ENCODE data around the gene CD248. TPM values are rescaled to one million over a fixed set of nuclear protein-coding genes. Genes with fewer than 3 reads are reported as not detected.
A peak's percentile ranks its signal among the peaks of the same experiment; 100 is the strongest.

The CD248 gene
- total and polyA plus RNA-seq, 2 donors (not counting 1 experiment from before 2014, with no cell fraction given) = 0.40 to 0.96 TPM

GRCh38 chr11:66344550-66345315 lies 27.9 kb upstream of the CD248 start, which contains the start of gene BRMS1:
TSS of gene BRMS1 (minus strand) at chr11:66345104. CDS start at chr11:66342234, 2,870 bp downstream.
- Mint-ChIP-seq H3K4me1 (peaks cover 47% of the 10 kb centered on the region), H3K27ac (peak within 1 kb of the TSS; percentile 96), H3K9me3 (ENCODE audit: insufficient read depth) (no peaks in the 10 kb centered on the region), H3K27me3 (no peaks in the 10 kb centered on the region), H3K4me3 (peak within 1 kb of the TSS; percentile 97)
- CTCF ChIA-PET = interaction anchor here (0.8 to 5.2 kb wide), 14 partner anchors 9 to 713 kb away, joined by 3 to 44 read pairs (median 3); partner anchors contain the start of genes BBS1, CD248 and RIN1
- Histone ChIP-seq H4K20me1 (ENCODE audit: control insufficient read depth, insufficient read depth, low read length, poor library complexity, severe bottlenecking) (peaks cover 50% of the 10 kb centered on the region), H2AFZ (ENCODE audit: insufficient read depth, low read depth, low read length, poor library complexity, severe bottlenecking) (peak within 1 kb of the TSS; percentile 82), H3K27me3 (replicated peaks in 1 of 4; ENCODE audit: control extremely low read depth in 1 of 4, control insufficient read depth in 3 of 4, insufficient read depth in 4 of 4, low read length in 3 of 4) (no peaks in the 10 kb centered on the region), H3K36me3 (replicated peaks in 1 of 2; ENCODE audit: control extremely low read depth in 1 of 2, control insufficient read depth in 1 of 2, extremely low read depth in 1 of 2, insufficient read depth in 2 of 2, low read length in 1 of 2) (peaks cover 0 to 26% of the 10 kb centered on the region in 2 experiments), H3K9me3 (ENCODE audit: control extremely low read depth in 1 of 3, control insufficient read depth in 2 of 3, insufficient read depth in 1 of 3, low read length in 2 of 3) (no peaks in the 10 kb centered on the region), H3K79me2 (ENCODE audit: control insufficient read depth, insufficient read depth, low read length) (peaks cover 31% of the 10 kb centered on the region), H3K9ac (ENCODE audit: low read length) (peak within 1 kb of the TSS; percentile 91), H3K4me3 (ENCODE audit: control extremely low read depth in 1 of 5, extremely low read depth in 1 of 5, insufficient read depth in 1 of 5, low read depth in 2 of 5, low read length in 4 of 5) (peak within 1 kb of the TSS; percentile 74 to 92 (median 84)), H3K27ac (ENCODE audit: low read length in 2 of 2) (peak within 1 kb of the TSS; percentile 75 to 86), H3K4me2 (replicated peaks; ENCODE audit: low read depth, low read length, poor library complexity, severe bottlenecking) (peak within 1 kb of the TSS; percentile 90), H3K4me1 (ENCODE audit: control insufficient read depth in 2 of 2, insufficient read depth in 2 of 2, low read length in 2 of 2) (peaks cover 19 to 44% of the 10 kb centered on the region in 2 donors)
- DNase-seq (peak; percentile 96), ATAC-seq (ENCODE audit: low read depth) (peak; percentile 85)
- under 1% methylated on average over 58 of the region's 59 CpGs for WGBS (ENCODE audit: insufficient coverage)
- POLR2A ChIA-PET = interaction anchor here (0.6 to 2.2 kb wide), 2 partner anchors 28 to 33 kb away, joined by 7 to 12 read pairs; partner anchors contain the start of gene CD248
- TF ChIP-seq EZH2 (IDR thresholded peaks at IDR 0.05; ENCODE audit: borderline replicate concordance, insufficient read depth, low read depth, low read length, poor library complexity, severe bottlenecking) = no peak
- TF ChIP-seq, protein P1, sequence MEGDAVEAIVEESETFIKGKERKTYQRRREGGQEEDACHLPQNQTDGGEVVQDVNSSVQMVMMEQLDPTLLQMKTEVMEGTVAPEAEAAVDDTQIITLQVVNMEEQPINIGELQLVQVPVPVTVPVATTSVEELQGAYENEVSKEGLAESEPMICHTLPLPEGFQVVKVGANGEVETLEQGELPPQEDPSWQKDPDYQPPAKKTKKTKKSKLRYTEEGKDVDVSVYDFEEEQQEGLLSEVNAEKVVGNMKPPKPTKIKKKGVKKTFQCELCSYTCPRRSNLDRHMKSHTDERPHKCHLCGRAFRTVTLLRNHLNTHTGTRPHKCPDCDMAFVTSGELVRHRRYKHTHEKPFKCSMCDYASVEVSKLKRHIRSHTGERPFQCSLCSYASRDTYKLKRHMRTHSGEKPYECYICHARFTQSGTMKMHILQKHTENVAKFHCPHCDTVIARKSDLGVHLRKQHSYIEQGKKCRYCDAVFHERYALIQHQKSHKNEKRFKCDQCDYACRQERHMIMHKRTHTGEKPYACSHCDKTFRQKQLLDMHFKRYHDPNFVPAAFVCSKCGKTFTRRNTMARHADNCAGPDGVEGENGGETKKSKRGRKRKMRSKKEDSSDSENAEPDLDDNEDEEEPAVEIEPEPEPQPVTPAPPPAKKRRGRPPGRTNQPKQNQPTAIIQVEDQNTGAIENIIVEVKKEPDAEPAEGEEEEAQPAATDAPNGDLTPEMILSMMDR (IDR thresholded peaks at IDR 0.05) = peak; percentile 16
- intact Hi-C loops (cut with micrococcal nuclease) = loop anchor here (1.0 to 5.0 kb wide), 5 partner anchors 16 to 76 kb away; partner anchors contain the start of genes RAB1B and SLC29A2

DNA sequence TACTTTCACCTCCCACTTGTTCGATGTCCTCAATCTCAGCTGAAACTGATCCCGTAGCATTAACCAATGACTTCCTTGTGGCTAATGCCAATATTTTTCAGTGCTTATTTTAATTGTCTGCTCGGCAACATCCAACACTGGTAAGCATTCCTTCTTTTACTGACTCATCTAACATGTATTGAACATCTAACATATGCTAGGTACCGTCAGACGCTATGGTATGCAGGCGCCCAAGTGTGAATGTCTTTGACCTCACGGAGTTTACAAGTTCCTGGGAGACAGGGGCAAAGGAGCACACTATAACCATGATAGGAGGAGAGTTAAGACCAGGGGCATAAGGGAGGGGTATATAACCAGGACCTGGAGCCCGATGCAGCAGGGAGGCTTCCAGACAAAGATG lies 26.3 kb upstream of the CD248 start:
- H3K27me3 Mint-ChIP-seq = no peaks in the 10 kb centered on the region
- Histone ChIP-seq H4K20me1 (ENCODE audit: control insufficient read depth, insufficient read depth, low read length, poor library complexity, severe bottlenecking) (peaks cover 53% of the 10 kb centered on the region), H3K27me3 (replicated peaks in 1 of 4; ENCODE audit: control extremely low read depth in 1 of 4, control insufficient read depth in 3 of 4, insufficient read depth in 4 of 4, low read length in 3 of 4) (no peaks in the 10 kb centered on the region), H3K4me1 (ENCODE audit: control insufficient read depth in 2 of 2, insufficient read depth in 2 of 2, low read length in 2 of 2) (peaks cover 19 to 42% of the 10 kb centered on the region in 2 donors), H3K27ac (ENCODE audit: low read length in 2 of 2) (no peak overlapping the region), H3K9me3 (ENCODE audit: control extremely low read depth in 1 of 3, control insufficient read depth in 2 of 3, insufficient read depth in 1 of 3, low read length in 2 of 3) (no peaks in the 10 kb centered on the region), H3K79me2 (ENCODE audit: control insufficient read depth, insufficient read depth, low read length) (peaks cover 31% of the 10 kb centered on the region), H2AFZ (ENCODE audit: insufficient read depth, low read depth, low read length, poor library complexity, severe bottlenecking) (no peak overlapping the region), H3K36me3 (replicated peaks in 1 of 2; ENCODE audit: control extremely low read depth in 1 of 2, control insufficient read depth in 1 of 2, extremely low read depth in 1 of 2, insufficient read depth in 2 of 2, low read length in 1 of 2) (peaks cover 0 to 40% of the 10 kb centered on the region in 2 experiments), H3K4me3 (ENCODE audit: control extremely low read depth in 1 of 5, extremely low read depth in 1 of 5, insufficient read depth in 1 of 5, low read depth in 2 of 5, low read length in 4 of 5) (no peak overlapping the region), H3K4me2 (replicated peaks; ENCODE audit: low read depth, low read length, poor library complexity, severe bottlenecking) (no peak overlapping the region), H3K9ac (ENCODE audit: low read length) (no peak overlapping the region)
- ChIA-PET CTCF (interaction anchor here (0.7 to 5.2 kb wide), 5 partner anchors 26 to 630 kb away, joined by 3 to 44 read pairs (median 10); partner anchors contain the start of gene CD248), POLR2A (no interaction called here)
- peak overlapping the region; percentile 97 for H3K4me3 Mint-ChIP-seq
- peak overlapping the region; percentile 46 for H3K27ac Mint-ChIP-seq
- 96% methylated on average over 5 of the region's 8 CpGs for WGBS (ENCODE audit: insufficient coverage)
- ATAC-seq (ENCODE audit: low read depth) = no peak
- intact Hi-C loops (cut with micrococcal nuclease) = no loop called here
- TF ChIP-seq EZH2 (IDR thresholded peaks at IDR 0.05; ENCODE audit: borderline replicate concordance, insufficient read depth, low read depth, low read length, poor library complexity, severe bottlenecking) = no peak
- TF ChIP-seq, protein P1 (IDR thresholded peaks at IDR 0.05) = no peak
- H3K4me1 Mint-ChIP-seq = peaks cover 44% of the 10 kb centered on the region
- H3K9me3 Mint-ChIP-seq (ENCODE audit: insufficient read depth) = no peaks in the 10 kb centered on the region
- DNase-seq = no peak
